GM18519 (cell line): Measurements from ENCODE around the gene GARIN5B.
A peak's percentile ranks its signal among the peaks of the same experiment; 100 is the strongest.

Experiments
- ATAC-seq: cut with Tn5 transposase; IDR thresholded peaks from one replicate; pipeline ENCODE4 v1.9.1; 2021; ENCODE audit warnings: mild to moderate bottlenecking, moderate library complexity; ENCODE audit not compliant: unreplicated experiment, low FRiP score

The GARIN5B gene

GRCh38 chr19:55389386-55390317 is 26.6 kb upstream of the GARIN5B start:
- ATAC-seq, result no peak

- ATAC-seq, result no peak
Observed at GRCh38 chr19:55387736-55388497, 24.9 kb upstream of the GARIN5B start.

- ATAC-seq, result no peak
Observed at GRCh38 chr19:55386493-55386971, 23.5 kb upstream of the GARIN5B start.

- peak; percentile 51 for ATAC-seq
Observed at GRCh38 chr19:55385724-55386492, 22.8 kb upstream of the GARIN5B start, which contains the start of gene RPL28. Gene RPL28 (plus strand): TSS chr19:55385932. CDS start chr19:55386358, 426 bp downstream.

DNA sequence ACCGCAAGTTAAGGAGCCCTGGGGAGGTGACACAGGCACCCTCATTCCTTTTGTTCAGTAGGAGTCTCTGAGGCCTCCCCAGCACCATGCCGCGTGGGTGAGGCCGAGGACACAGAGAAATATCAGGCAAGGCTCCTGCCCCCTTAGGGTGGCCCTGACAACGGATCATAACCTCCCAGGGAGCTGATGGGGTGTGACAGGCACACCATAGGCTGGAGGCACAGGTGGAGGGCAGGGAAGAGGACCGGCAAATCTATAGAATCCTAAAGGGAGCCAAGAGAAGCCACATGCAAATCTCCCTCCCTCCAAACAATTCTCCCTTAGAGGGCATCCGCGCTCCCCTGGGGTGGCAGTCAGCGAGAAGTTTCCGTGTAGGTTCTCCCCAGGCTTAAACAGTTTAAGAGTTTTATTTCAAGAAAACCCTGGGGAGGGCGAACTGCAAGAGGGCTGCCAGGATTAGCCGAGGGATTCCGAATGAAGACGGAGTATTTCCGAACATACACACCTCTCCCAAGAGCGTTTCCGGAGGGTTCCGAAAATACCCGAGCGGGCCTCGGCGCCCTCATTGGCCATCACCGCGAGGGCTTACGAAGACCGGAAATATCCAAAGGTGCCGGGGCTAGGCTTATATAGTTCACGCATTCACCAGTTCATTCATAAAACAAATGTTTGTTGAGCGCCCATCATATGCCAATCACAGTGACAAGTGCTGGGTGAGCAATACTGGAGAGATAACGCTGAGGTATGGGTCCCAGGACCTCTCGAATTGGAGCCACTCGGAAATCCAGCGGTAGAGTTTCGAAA is 22.1 kb upstream of the GARIN5B start:
- peak; percentile 38 for ATAC-seq

DNA sequence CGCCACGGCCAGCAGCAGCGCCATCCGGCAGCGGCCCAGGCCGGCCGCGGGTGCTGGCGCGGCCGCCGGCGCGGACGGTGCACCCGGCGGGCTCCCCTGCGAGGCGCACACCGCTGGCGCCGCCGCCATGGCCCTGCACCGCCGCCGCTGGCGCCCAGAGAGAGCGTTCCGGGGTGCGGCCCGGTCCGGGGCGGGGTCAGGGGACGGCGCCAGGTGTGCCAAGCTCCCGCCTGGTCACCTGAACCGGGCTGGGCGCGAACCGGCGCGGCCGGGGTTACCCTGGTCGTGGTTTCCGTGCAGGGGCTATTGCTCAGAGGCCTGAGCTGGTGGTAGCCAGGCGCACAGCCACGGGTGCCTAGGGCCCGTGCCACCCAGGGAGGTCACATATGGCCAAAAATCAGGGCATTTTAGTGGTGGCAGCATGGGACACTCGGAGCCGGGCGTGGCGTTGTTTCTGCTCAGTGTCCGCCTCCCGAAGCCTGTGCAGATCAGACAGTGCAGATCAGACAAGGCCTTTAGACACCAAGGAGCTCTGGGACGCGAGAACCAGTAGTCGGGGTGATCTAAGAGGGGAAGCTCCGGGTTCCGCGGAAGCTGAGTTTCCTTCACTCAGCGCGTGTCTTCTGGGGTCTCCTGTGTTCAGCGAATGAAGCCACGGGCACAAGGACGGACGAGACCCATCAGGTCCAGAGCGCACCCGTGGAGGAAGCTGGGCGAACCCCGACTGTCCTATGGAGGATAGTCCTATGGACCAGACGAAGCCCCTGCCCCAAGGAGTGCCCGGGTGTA is 21.3 kb upstream of the GARIN5B start, which contains the start of gene TMEM238:
Gene TMEM238, minus strand, starts transcription at position 162 of the 789 bp plus-strand sequence. Its CDS starts 33 bp downstream, at position 129.
- no peak for ATAC-seq

- no peak for ATAC-seq
Observed at GRCh38 chr19:55383279-55384130, 20.4 kb upstream of the GARIN5B start.

DNA sequence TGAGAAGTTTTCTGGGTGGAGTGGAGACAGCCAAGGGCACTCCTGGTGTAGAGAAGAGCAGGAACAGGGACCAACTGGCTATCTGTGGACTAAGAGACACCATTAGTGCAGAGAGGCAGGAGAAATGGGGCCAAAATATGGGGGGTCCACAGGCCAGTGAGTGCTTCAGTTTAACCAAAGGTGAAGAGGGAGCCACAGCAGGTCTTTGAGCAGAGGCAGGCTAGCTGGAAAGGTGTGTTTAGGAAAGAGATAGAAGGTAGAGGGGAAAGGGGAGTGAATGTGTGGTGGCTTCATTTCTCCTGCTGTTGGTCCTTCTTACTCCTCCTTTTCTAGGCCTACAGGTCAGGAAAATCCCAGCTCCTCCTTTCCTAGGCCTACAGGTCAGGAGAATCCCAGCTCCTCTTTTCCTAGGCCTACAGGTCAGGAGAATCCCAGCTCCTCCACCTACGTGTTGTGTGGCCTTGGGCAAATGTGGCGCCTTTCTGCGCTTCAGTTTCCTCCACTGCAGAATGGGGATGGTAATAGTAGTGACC is 19.5 kb upstream of the GARIN5B start:
- ATAC-seq, result no peak

GRCh38 chr19:55382013-55382412 is 19.0 kb upstream of the GARIN5B start:
- ATAC-seq, result no peak

GRCh38 chr19:55379174-55379573 is 16.1 kb upstream of the GARIN5B start:
- ATAC-seq, result no peak

DNA sequence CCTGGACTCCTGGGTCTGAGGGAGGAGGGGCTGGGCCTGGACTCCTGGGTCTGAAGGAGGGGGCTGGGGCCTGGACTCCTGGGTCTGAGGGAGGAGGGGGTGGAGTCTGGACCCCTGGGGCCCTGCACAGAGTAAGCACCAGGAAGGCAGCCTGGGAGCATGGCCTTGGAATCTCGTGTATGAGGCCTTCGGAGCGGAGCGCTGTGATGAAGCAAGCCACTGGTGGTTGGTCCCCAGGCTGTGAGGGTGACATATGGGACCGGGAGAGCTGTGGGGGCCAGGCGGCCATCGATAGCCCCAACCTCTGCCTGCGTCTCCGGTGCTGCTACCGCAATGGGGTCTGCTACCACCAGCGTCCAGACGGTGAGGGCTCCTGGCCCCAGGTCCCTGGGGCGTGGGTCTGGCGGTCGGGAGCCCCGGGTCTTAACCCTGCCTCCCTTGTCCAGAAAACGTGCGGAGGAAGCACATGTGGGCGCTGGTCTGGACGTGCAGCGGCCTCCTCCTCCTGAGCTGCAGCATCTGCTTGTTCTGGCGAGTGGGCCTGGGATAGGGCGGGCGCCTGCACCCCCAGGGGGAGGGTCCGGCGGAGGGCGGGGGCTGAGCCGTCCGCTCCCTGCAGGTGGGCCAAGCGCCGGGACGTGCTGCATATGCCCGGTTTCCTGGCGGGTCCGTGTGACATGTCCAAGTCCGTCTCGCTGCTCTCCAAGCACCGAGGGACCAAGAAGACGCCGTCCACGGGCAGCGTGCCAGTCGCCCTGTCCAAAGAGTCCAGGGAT is 14.5 kb upstream of the GARIN5B start:
- no peak for ATAC-seq

DNA sequence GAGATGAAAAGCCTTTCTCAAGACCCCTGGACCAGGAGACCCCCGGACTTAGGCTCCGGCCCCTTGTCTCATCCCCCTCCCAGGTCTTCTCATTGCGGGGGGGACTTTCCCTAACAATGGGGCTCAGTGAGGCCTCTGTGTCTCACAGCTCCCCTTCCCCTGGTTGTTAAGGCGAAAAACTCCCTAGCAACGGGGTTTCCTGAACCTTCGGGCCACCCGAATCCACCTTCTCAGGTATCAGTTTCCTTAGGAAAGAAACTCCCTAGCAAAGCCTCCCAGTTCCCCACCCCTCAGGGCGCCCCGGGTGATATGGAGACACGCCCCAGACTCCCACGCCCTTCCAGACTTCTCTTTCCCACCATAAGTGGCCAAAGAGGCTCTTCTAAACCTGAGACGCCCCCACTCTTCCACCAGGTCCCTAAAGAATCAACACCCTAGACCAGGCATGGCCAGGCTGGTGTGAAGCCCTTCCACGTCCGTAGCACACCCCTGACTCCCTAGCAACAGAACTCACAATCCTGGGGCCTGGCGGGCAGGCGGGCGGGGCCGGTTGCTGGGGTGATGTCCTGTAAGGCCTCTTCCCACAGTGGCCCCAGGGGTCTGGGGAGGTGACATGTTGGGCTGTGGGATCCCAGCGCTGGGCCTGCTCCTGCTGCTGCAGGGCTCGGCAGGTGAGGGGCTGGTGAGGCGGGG is 13.3 kb upstream of the GARIN5B start, which contains the start of gene TMEM190:
Gene TMEM190, plus strand, starts transcription at position 586 of the 693 bp plus-strand sequence. Its CDS starts 28 bp downstream, at position 614.
- no peak for ATAC-seq

- ATAC-seq, result no peak
Observed at GRCh38 chr19:55373993-55374757, 11.1 kb upstream of the GARIN5B start.

- no peak for ATAC-seq
Observed at GRCh38 chr19:55373306-55373992, 10.4 kb upstream of the GARIN5B start.
